Measurements from ENCODE around the gene EXD3. TPM values are rescaled to one million over a fixed set of nuclear protein-coding genes. Genes with fewer than 3 reads are reported as not detected.
"Not testable (repeated sequence)": the region's sequence is repeated elsewhere in the genome, so short reads cannot be mapped to it uniquely, and the experiment has no call there.

EXD3 gene
- total RNA-seq, 2 experiments from 2014 or later = 20.8 to 27.0 TPM

GRCh38 chr9:137262909-137263285 lies 160.1 kb downstream of the EXD3 start:
- Histone ChIP-seq H3K36me3 (ENCODE audit: insufficient read depth, low read length) (peaks cover 64% of the 10 kb centered on the region), H3K4me1 (ENCODE audit: insufficient read depth, low read length, poor library complexity, severe bottlenecking) (peaks cover 27% of the 10 kb centered on the region), H2AFZ (ENCODE audit: low read length) (no peak overlapping the region), H3K79me2 (ENCODE audit: insufficient read depth, low read depth, low read length) (peaks cover 14% of the 10 kb centered on the region; the same call in 1 of the 2 replicates), H3K27ac (ENCODE audit: low read depth, low read length, poor library complexity, severe bottlenecking) (no peak overlapping the region), H3K9me3 (ENCODE audit: low read length) (no peaks in the 10 kb centered on the region), H3K4me2 (ENCODE audit: low read length) (no peak overlapping the region), H4K20me1 (ENCODE audit: insufficient read depth, low read length) (no peaks in the 10 kb centered on the region), H3K9me2 (ENCODE audit: insufficient read depth, low read length) (no peaks in the 10 kb centered on the region), H3K4me3 (ENCODE audit: low read depth, low read length, poor library complexity, severe bottlenecking) (no peak overlapping the region)
- no peak for DNase-seq (ENCODE audit: low spot score)
- intact Hi-C loops (cut with micrococcal nuclease; ENCODE audit: unreplicated experiment) = no loop called here
- POLR2A ChIA-PET = no interaction called here
- no TSS peak for BruUV-seq (replicated peaks)
- TF ChIP-seq CTCF (conservative IDR thresholded peaks at IDR 0.05; ENCODE audit: low read length) (no peak), EZH2phosphoT487 (IDR thresholded peaks at IDR 0.05; ENCODE audit: borderline replicate concordance, low read depth, low read length) (no peak)
- CTCF ChIA-PET (ENCODE audit: unreplicated experiment) = no interaction called here

GRCh38 chr9:137262173-137262908 lies 160.6 kb downstream of the EXD3 start:
- TF ChIP-seq CTCF (conservative IDR thresholded peaks at IDR 0.05; ENCODE audit: low read length) = peak; percentile 65; the same call in 1 of the 2 replicates
- H2AFZ ChIP-seq (ENCODE audit: low read length); POLR2A ChIA-PET; H3K9me2 ChIP-seq (ENCODE audit: insufficient read depth, low read length); H3K9me3 ChIP-seq (ENCODE audit: low read length); H3K27ac ChIP-seq (ENCODE audit: low read depth, low read length, poor library complexity, severe bottlenecking); DNase-seq (ENCODE audit: low spot score); H4K20me1 ChIP-seq (ENCODE audit: insufficient read depth, low read length); BruUV-seq (replicated peaks); intact Hi-C loops (cut with micrococcal nuclease; ENCODE audit: unreplicated experiment); CTCF ChIA-PET (ENCODE audit: unreplicated experiment); H3K4me2 ChIP-seq (ENCODE audit: low read length); H3K4me3 ChIP-seq (ENCODE audit: low read depth, low read length, poor library complexity, severe bottlenecking): not testable (repeated sequence)
- Histone ChIP-seq H3K79me2 (ENCODE audit: insufficient read depth, low read depth, low read length) (peaks cover 14% of the 10 kb centered on the region; the same call in 1 of the 2 replicates), H3K36me3 (ENCODE audit: insufficient read depth, low read length) (peaks cover 61% of the 10 kb centered on the region), H3K4me1 (ENCODE audit: insufficient read depth, low read length, poor library complexity, severe bottlenecking) (peaks cover 24% of the 10 kb centered on the region)

Small RNA genes within 50 kb of the gene (microRNA-seq; reads per million reads assigned to microRNA genes)
- not detected for gene MIR7114 (ENCODE audit: borderline replicate concordance)

Other genes starting within 250 kb of the EXD3 start
- 34.8 and 38.6 TPM in 2 replicates for gene ANAPC2, start 234.6 kb downstream of the EXD3 start, total RNA-seq (2014; rRNA removed; shearing (Covaris generic))
- gene ANAPC2, start 234.6 kb downstream of the EXD3 start, total RNA-seq (2022) = 89.6 and 90.4 TPM in 2 replicates
- gene SSNA1, start 234.5 kb downstream of the EXD3 start, total RNA-seq (2014; rRNA removed; shearing (Covaris generic)) = 111 and 130 TPM in 2 replicates
- gene SSNA1, start 234.5 kb downstream of the EXD3 start, total RNA-seq (2022) = 71.0 and 75.1 TPM in 2 replicates
- 9.0 and 10.3 TPM in 2 replicates for gene TPRN, start 222.4 kb downstream of the EXD3 start, total RNA-seq (2014; rRNA removed; shearing (Covaris generic))
- gene TPRN, start 222.4 kb downstream of the EXD3 start, total RNA-seq (2022) = 15.3 and 15.9 TPM in 2 replicates
- 55.1 and 58.2 TPM in 2 replicates for gene TMEM203, start 217.5 kb downstream of the EXD3 start, total RNA-seq (2014; rRNA removed; shearing (Covaris generic))
- gene TMEM203, start 217.5 kb downstream of the EXD3 start, total RNA-seq (2022) = 39.0 and 42.9 TPM in 2 replicates
- 30.4 and 35.9 TPM in 2 replicates for gene NDOR1, start 217.5 kb downstream of the EXD3 start, total RNA-seq (2014; rRNA removed; shearing (Covaris generic))
- 61.3 and 61.9 TPM in 2 replicates for gene NDOR1, start 217.5 kb downstream of the EXD3 start, total RNA-seq (2022)
- gene RNF208, start 200.9 kb downstream of the EXD3 start, total RNA-seq (2014; rRNA removed; shearing (Covaris generic)) = 0.47 and 0.82 TPM in 2 replicates
- gene RNF208, start 200.9 kb downstream of the EXD3 start, total RNA-seq (2022) = 4.4 and 5.5 TPM in 2 replicates
- 1.1 and 1.7 TPM in 2 replicates for gene CYSRT1, start 198.0 kb downstream of the EXD3 start, total RNA-seq (2014; rRNA removed; shearing (Covaris generic))
- gene CYSRT1, start 198.0 kb downstream of the EXD3 start, total RNA-seq (2022) = 2.9 and 3.7 TPM in 2 replicates
- 0.13 TPM in 1 of 2 replicates, not detected in the other for gene RNF224, start 195.7 kb downstream of the EXD3 start, total RNA-seq (2014; rRNA removed; shearing (Covaris generic))
- gene RNF224, start 195.7 kb downstream of the EXD3 start, total RNA-seq (2022) = 0.30 TPM in 1 of 2 replicates, not detected in the other
- gene SLC34A3, start 192.3 kb downstream of the EXD3 start, total RNA-seq (2014; rRNA removed; shearing (Covaris generic)) = 0.15 TPM in 1 of 2 replicates, not detected in the other
- not detected in 2 replicates for gene SLC34A3, start 192.3 kb downstream of the EXD3 start, total RNA-seq (2022)
- 376 and 417 TPM in 2 replicates for gene TUBB4B, start 181.9 kb downstream of the EXD3 start, total RNA-seq (2014; rRNA removed; shearing (Covaris generic))
- 402 and 443 TPM in 2 replicates for gene TUBB4B, start 181.9 kb downstream of the EXD3 start, total RNA-seq (2022)
- gene STPG3, start 171.9 kb downstream of the EXD3 start, total RNA-seq (2014; rRNA removed; shearing (Covaris generic)) = 0.73 TPM in 1 of 2 replicates, not detected in the other
- 1.7 and 2.7 TPM in 2 replicates for gene STPG3, start 171.9 kb downstream of the EXD3 start, total RNA-seq (2022)
- gene NELFB, start 167.8 kb downstream of the EXD3 start, total RNA-seq (2014; rRNA removed; shearing (Covaris generic)) = 59.5 and 62.6 TPM in 2 replicates
- gene NELFB, start 167.8 kb downstream of the EXD3 start, total RNA-seq (2022) = 74.8 and 76.1 TPM in 2 replicates
- 11.6 and 11.7 TPM in 2 replicates for gene TOR4A, start 145.4 kb downstream of the EXD3 start, total RNA-seq (2014; rRNA removed; shearing (Covaris generic))
- 19.7 and 22.3 TPM in 2 replicates for gene TOR4A, start 145.4 kb downstream of the EXD3 start, total RNA-seq (2022)
- gene NRARP, start 120.9 kb downstream of the EXD3 start, total RNA-seq (2014; rRNA removed; shearing (Covaris generic)) = 6.9 TPM in 2 replicates
- 6.4 and 8.9 TPM in 2 replicates for gene NRARP, start 120.9 kb downstream of the EXD3 start, total RNA-seq (2022)
- not detected in 2 replicates for gene NOXA1, start 231 bp upstream of the EXD3 start, total RNA-seq (2014; rRNA removed; shearing (Covaris generic))
- not detected in 2 replicates for gene NOXA1, start 231 bp upstream of the EXD3 start, total RNA-seq (2022)
- gene ENTPD8, start 18.2 kb upstream of the EXD3 start, total RNA-seq (2014; rRNA removed; shearing (Covaris generic)) = not detected in 2 replicates
- not detected in 2 replicates for gene ENTPD8, start 18.2 kb upstream of the EXD3 start, total RNA-seq (2022)
- gene NSMF, start 36.2 kb upstream of the EXD3 start, total RNA-seq (2014; rRNA removed; shearing (Covaris generic)) = 15.8 and 20.3 TPM in 2 replicates
- 29.0 and 29.8 TPM in 2 replicates for gene NSMF, start 36.2 kb upstream of the EXD3 start, total RNA-seq (2022)
- 0.80 and 1.5 TPM in 2 replicates for gene PNPLA7, start 127.2 kb upstream of the EXD3 start, total RNA-seq (2014; rRNA removed; shearing (Covaris generic))
- 8.5 and 10.2 TPM in 2 replicates for gene PNPLA7, start 127.2 kb upstream of the EXD3 start, total RNA-seq (2022)
- 26.4 and 38.3 TPM in 2 replicates for gene MRPL41, start 128.7 kb upstream of the EXD3 start, total RNA-seq (2014; rRNA removed; shearing (Covaris generic))
- 29.3 and 34.8 TPM in 2 replicates for gene MRPL41, start 128.7 kb upstream of the EXD3 start, total RNA-seq (2022)
- 71.7 and 72.9 TPM in 2 replicates for gene DPH7, start 155.8 kb upstream of the EXD3 start, total RNA-seq (2014; rRNA removed; shearing (Covaris generic))
- 88.2 and 95.6 TPM in 2 replicates for gene DPH7, start 155.8 kb upstream of the EXD3 start, total RNA-seq (2022)
- 48.4 and 48.5 TPM in 2 replicates for gene ZMYND19, start 167.3 kb upstream of the EXD3 start, total RNA-seq (2014; rRNA removed; shearing (Covaris generic))
- gene ZMYND19, start 167.3 kb upstream of the EXD3 start, total RNA-seq (2022) = 62.2 and 65.8 TPM in 2 replicates
- gene ARRDC1, start 182.5 kb upstream of the EXD3 start, total RNA-seq (2014; rRNA removed; shearing (Covaris generic)) = 47.0 and 70.3 TPM in 2 replicates
- gene ARRDC1, start 182.5 kb upstream of the EXD3 start, total RNA-seq (2022) = 59.6 and 64.6 TPM in 2 replicates
- gene EHMT1, start 195.8 kb upstream of the EXD3 start, total RNA-seq (2014; rRNA removed; shearing (Covaris generic)) = 143 and 145 TPM in 2 replicates
- 291 and 295 TPM in 2 replicates for gene EHMT1, start 195.8 kb upstream of the EXD3 start, total RNA-seq (2022)